SK-N-SH (cell line): ENCODE data around the gene USP12. TPM values are rescaled to one million over a fixed set of nuclear protein-coding genes. Genes with fewer than 3 reads are reported as not detected.
A peak's percentile ranks its signal among the peaks of the same experiment; 100 is the strongest.

Source experiments
- CTCF ChIA-PET: fragments of 300-600, 350-600 bp; formaldehyde crosslinking; extraction: SDS; loops from one replicate; lab custom pipeline; 2021; lab: Yijun Ruan, JAX
- POLR2A ChIA-PET: fragments of 350-600 bp; sonication (Branson Sonifier 250); formaldehyde crosslinking; extraction: SDS; loops from one replicate; lab custom pipeline; 2020; ENCODE audit warnings: antibody characterized with exemption, inconsistent platforms; lab: Yijun Ruan, JAX
- DNase-seq: peaks from one replicate; pipeline ENCODE4 v3.0.0; 2012
- H2AFZ ChIP-seq: fragments of 200-600 bp; sonication (generic); 2 replicates; pipeline ENCODE4 v1.8.1; 2016; ENCODE audit warnings: antibody characterized with exemption, mild to moderate bottlenecking, low read depth
- H3F3A ChIP-seq: fragments of 200-600 bp; sonication (generic); replicated peaks from 2 replicates; pipeline ENCODE3; 2016; ENCODE audit warnings: antibody characterized with exemption, mild to moderate bottlenecking; ENCODE audit not compliant: insufficient read depth
- H3K27ac ChIP-seq, 2 experiments: fragments of 200-500 bp in 1 of 2; fragments of 200-600 bp in 1 of 2; sonication (Bioruptor generic) in 1 of 2; sonication (generic), shearing (Covaris generic) in 1 of 2; 2 replicates each; pipeline versions ENCODE4 v1.5.1 to v1.6.1; 2014 to 2016; ENCODE audit warnings: low read depth in 2 of 2, inconsistent platforms in 1 of 2, low read length in 1 of 2, mild to moderate bottlenecking in 1 of 2, mixed read lengths in 1 of 2
- H3K27me3 ChIP-seq: fragments of 200-600 bp; sonication (generic), shearing (Covaris generic); 2 replicates; pipeline ENCODE4 v1.6.1; 2016; ENCODE audit warnings: mixed run types; ENCODE audit not compliant: insufficient read depth
- H3K36me3 ChIP-seq, 2 experiments: fragments of 200-500 bp in 1 of 2; fragments of 200-600 bp in 1 of 2; sonication (Bioruptor generic) in 1 of 2; sonication (generic) in 1 of 2; replicated peaks in 1 of 2; 2 replicates each; pipeline versions ENCODE3 to v1.5.1; 2014 to 2016; ENCODE audit warnings: low read length in 1 of 2, mild to moderate bottlenecking in 1 of 2; ENCODE audit not compliant: insufficient read depth in 2 of 2, control insufficient read depth in 1 of 2
- H3K4me1 ChIP-seq, 2 experiments: fragments of 200-500 bp in 1 of 2; fragments of 200-600 bp in 1 of 2; sonication (Bioruptor generic) in 1 of 2; sonication (generic), shearing (Covaris generic) in 1 of 2; 2 replicates each; pipeline versions ENCODE4 v1.5.1 to v1.6.1; 2014 to 2016; ENCODE audit warnings: low read depth in 1 of 2, low read length in 1 of 2, mixed run types in 1 of 2; ENCODE audit not compliant: insufficient read depth in 2 of 2, control insufficient read depth in 1 of 2
- H3K4me2 ChIP-seq: fragments of 200-600 bp; sonication (generic), shearing (Covaris generic); 2 replicates; pipeline ENCODE4 v1.6.1; 2017; ENCODE audit warnings: mixed run types
- H3K4me3 ChIP-seq, 2 experiments: fragments of 200-500 bp in 1 of 2; fragments of 200-600 bp in 1 of 2; sonication (Bioruptor generic) in 1 of 2; sonication (generic), shearing (Covaris generic) in 1 of 2; 2 replicates each; pipeline versions ENCODE4 v1.5.1 to v1.8.1; 2014 to 2016; ENCODE audit warnings: low read depth in 2 of 2, inconsistent platforms in 1 of 2, low read length in 1 of 2, mild to moderate bottlenecking in 1 of 2, mixed read lengths in 1 of 2, moderate library complexity in 1 of 2
- H3K79me2 ChIP-seq: fragments of 200-600 bp; sonication (generic); 2 replicates; pipeline ENCODE4 v1.8.1; 2017; ENCODE audit warnings: mild to moderate bottlenecking; ENCODE audit not compliant: insufficient read depth
- H3K9ac ChIP-seq: fragments of 200-600 bp; sonication (generic); 2 replicates; pipeline ENCODE4 v1.6.1; 2017; ENCODE audit warnings: mixed run types
- H3K9me2 ChIP-seq: fragments of 200-600 bp; sonication (generic); 2 replicates; pipeline ENCODE4 v1.6.1; 2017; ENCODE audit warnings: mixed run types
- H3K9me3 ChIP-seq: fragments of 200-600 bp; sonication (generic); 2 replicates; pipeline ENCODE4 v1.6.1; 2017; ENCODE audit warnings: mixed run types, mild to moderate bottlenecking, moderate library complexity
- H4K20me1 ChIP-seq: fragments of 200-600 bp; sonication (generic); 2 replicates; pipeline ENCODE4 v1.6.1; 2017; ENCODE audit warnings: mild to moderate bottlenecking, mixed run types; ENCODE audit not compliant: insufficient read depth
- CHD2 ChIP-seq: fragments of 150-350 bp; IDR thresholded peaks from 2 replicates; pipeline ENCODE4 v1.6.1; 2018; ENCODE audit warnings: low read length; ENCODE audit not compliant: partially characterized antibody
- EZH2phosphoT487 ChIP-seq: fragments of 200-600 bp; sonication (generic); IDR thresholded peaks from 2 replicates; pipeline ENCODE4 v1.6.1; 2017; ENCODE audit warnings: low read depth, mixed run types, mild to moderate bottlenecking, antibody characterized with exemption, moderate library complexity, borderline replicate concordance
- JUND ChIP-seq: IDR thresholded peaks from 2 replicates; pipeline ENCODE4 v1.4.0; 2012
- MEF2A ChIP-seq: IDR thresholded peaks from 2 replicates; pipeline ENCODE4 v1.4.0; 2012; ENCODE audit warnings: low read depth, borderline replicate concordance
- NFIC ChIP-seq: IDR thresholded peaks from 2 replicates; pipeline ENCODE4 v1.4.0; 2012; ENCODE audit warnings: borderline replicate concordance
- POLR2AphosphoS5 ChIP-seq: IDR thresholded peaks from 2 replicates; pipeline ENCODE4 v1.6.1; 2012; ENCODE audit warnings: low read depth, low read length
- RAD21 ChIP-seq: IDR thresholded peaks from 2 replicates; pipeline ENCODE4 v1.6.1; 2012; ENCODE audit warnings: mild to moderate bottlenecking, low read length
- RCOR1 ChIP-seq: fragments of 150-350 bp; IDR thresholded peaks from 2 replicates; pipeline ENCODE4 v1.6.1; 2017; ENCODE audit warnings: antibody characterized with exemption, low read length
- RFX5 ChIP-seq: IDR thresholded peaks from 2 replicates; pipeline ENCODE4 v1.6.1; 2012; ENCODE audit warnings: mild to moderate bottlenecking, improper control_type of control experiment, low read length
- RXRA ChIP-seq: IDR thresholded peaks from 2 replicates; pipeline ENCODE4 v1.4.0; 2012; ENCODE audit warnings: low read depth, mild to moderate bottlenecking, borderline replicate concordance
- SIN3A ChIP-seq: IDR thresholded peaks from 2 replicates; pipeline ENCODE4 v1.6.1; 2012; ENCODE audit warnings: low read depth, mild to moderate bottlenecking, low read length, moderate library complexity, borderline replicate concordance
- TAF1 ChIP-seq: IDR thresholded peaks from 2 replicates; pipeline ENCODE4 v1.6.1; 2012; ENCODE audit warnings: low read depth, mild to moderate bottlenecking, low read length, moderate library complexity, borderline replicate concordance
- TCF12 ChIP-seq: IDR thresholded peaks from 2 replicates; pipeline ENCODE4 v1.4.0; 2012
- WGBS: methylation state at CpG from one replicate; pipeline ENCODE4 v1.1.6; 2017; ENCODE audit warnings: low lambda C conversion rate; 5-methylcytosine and 5-hydroxymethylcytosine counted together
- polyA plus RNA-seq, 3 experiments: library from polyadenylated mRNA; depleted of rRNA; stranded (reverse); fragments of >200 nt; gene quantifications; 2 replicates each; pipeline ENCODE4 v1.2.3, GENCODE V29; 2012
- TF ChIP-seq, protein P1 (sequence below): fragments of 150-350 bp; IDR thresholded peaks from 2 replicates; pipeline ENCODE4 v1.6.1; 2016; ENCODE audit warnings: mild to moderate bottlenecking, low read depth, low read length
- TF ChIP-seq, protein P2 (sequence below): fragments of 200-600 bp; sonication (generic); IDR thresholded peaks from 2 replicates; pipeline ENCODE4 v1.6.1; 2017; ENCODE audit warnings: antibody characterized with exemption, mild to moderate bottlenecking, moderate library complexity
- TF ChIP-seq, protein P3 (sequence below): IDR thresholded peaks from 2 replicates; pipeline ENCODE4 v1.4.0; 2012; ENCODE audit warnings: low read depth, borderline replicate concordance
- TF ChIP-seq, protein P4 (sequence below): IDR thresholded peaks from 2 replicates; pipeline ENCODE4 v1.6.1; 2012; ENCODE audit warnings: mild to moderate bottlenecking, low read depth, low read length, moderate library complexity

Gene USP12
- polyA plus RNA-seq, 1 of the 3 experiments (the other 2 are of a cell fraction), result 5.0 TPM

DNA sequence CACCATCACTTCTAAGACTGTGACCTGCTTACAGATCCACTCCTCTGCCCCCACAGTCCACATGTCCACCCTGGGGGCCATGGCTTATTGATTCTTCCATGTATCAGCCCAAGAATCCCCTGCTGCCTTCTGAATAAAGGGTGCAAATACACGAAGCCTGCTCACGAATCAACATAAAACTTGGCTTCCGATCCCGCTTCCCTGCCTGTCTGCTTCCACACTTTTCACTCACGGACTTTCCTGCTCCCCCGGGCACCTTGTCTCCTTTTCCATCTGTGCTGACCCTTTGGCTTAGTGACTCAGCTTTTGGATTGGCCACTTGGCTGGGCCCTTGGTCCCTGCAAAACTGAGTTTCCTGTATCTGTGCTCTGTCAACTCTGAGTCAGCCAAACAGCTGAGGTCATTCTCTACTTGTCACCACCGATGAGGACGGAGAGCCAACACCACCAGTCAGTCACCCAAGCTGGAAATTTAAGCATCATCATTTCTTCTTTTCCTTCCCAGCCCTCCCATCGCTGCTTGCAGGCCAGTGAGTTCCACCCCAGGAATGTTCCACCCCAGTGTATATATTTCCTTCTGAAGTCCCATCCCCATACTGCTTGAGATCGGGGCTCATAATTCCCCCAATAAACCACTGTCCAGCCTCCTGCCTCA is 11.4 kb upstream of the USP12 start (continued):
- TF ChIP-seq, protein P1, sequence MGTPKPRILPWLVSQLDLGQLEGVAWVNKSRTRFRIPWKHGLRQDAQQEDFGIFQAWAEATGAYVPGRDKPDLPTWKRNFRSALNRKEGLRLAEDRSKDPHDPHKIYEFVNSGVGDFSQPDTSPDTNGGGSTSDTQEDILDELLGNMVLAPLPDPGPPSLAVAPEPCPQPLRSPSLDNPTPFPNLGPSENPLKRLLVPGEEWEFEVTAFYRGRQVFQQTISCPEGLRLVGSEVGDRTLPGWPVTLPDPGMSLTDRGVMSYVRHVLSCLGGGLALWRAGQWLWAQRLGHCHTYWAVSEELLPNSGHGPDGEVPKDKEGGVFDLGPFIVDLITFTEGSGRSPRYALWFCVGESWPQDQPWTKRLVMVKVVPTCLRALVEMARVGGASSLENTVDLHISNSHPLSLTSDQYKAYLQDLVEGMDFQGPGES, result no peak
- TF ChIP-seq TAF1 (no peak), POLR2AphosphoS5 (peak; percentile 75; the same call in 1 of the 2 replicates), TCF12 (peak; percentile 97), NFIC (peak; percentile 97), RXRA (peak; percentile 94), RCOR1 (no peak), RFX5 (no peak), MEF2A (peak; percentile 14; the same call in 1 of the 2 replicates), RAD21 (no peak)
- TF ChIP-seq, protein P2, sequence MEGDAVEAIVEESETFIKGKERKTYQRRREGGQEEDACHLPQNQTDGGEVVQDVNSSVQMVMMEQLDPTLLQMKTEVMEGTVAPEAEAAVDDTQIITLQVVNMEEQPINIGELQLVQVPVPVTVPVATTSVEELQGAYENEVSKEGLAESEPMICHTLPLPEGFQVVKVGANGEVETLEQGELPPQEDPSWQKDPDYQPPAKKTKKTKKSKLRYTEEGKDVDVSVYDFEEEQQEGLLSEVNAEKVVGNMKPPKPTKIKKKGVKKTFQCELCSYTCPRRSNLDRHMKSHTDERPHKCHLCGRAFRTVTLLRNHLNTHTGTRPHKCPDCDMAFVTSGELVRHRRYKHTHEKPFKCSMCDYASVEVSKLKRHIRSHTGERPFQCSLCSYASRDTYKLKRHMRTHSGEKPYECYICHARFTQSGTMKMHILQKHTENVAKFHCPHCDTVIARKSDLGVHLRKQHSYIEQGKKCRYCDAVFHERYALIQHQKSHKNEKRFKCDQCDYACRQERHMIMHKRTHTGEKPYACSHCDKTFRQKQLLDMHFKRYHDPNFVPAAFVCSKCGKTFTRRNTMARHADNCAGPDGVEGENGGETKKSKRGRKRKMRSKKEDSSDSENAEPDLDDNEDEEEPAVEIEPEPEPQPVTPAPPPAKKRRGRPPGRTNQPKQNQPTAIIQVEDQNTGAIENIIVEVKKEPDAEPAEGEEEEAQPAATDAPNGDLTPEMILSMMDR, result no peak

DNA sequence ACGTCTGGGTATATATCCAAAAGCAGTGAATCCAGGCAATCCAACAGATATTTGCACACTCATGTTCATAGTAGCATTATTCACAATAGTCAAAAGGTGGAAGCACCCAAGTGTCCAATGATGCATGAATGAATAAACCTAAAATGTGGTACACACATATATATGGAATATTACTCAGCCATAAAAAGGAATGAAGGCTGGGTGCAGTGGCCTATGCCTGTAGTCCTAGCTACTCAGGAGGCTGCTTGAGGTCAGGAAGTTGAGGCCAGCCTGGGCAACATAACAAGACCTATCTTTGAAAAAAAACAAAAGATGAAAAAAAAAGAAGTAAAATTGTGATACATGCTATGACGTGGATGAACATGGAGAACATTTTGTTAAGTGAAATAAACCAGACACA is 10.4 kb upstream of the USP12 start:
- Histone ChIP-seq H3K36me3 (no peaks in the 10 kb centered on the region), H3K4me2 (no peak overlapping the region; the same call in 1 of the 2 replicates), H3K4me3 (no peak overlapping the region), H3K27ac (peak overlapping the region in 1 of 2 experiments; percentile 89; a peak in 2 of 4 replicates), H3K4me1 (peaks cover 0 to 4% of the 10 kb centered on the region in 2 experiments; a peak in 1 of 4 replicates), H3K9me2 (no peaks in the 10 kb centered on the region), H3K79me2 (no peaks in the 10 kb centered on the region; the same call in 1 of the 2 replicates), H3F3A (peaks cover 13% of the 10 kb centered on the region), H3K9ac (no peak overlapping the region), H2AFZ (no peak overlapping the region), H3K9me3 (no peaks in the 10 kb centered on the region), H3K27me3 (no peaks in the 10 kb centered on the region)
- CTCF ChIA-PET, result no interaction called here
- POLR2A ChIA-PET, result no interaction called here
- WGBS, result 94% methylated on average over 2 of the region's 2 CpGs
- TF ChIP-seq JUND, result no peak
- TF ChIP-seq SIN3A, result no peak
- no peak for TF ChIP-seq CHD2
- TF ChIP-seq RAD21, result no peak
- TF ChIP-seq, protein P3, sequence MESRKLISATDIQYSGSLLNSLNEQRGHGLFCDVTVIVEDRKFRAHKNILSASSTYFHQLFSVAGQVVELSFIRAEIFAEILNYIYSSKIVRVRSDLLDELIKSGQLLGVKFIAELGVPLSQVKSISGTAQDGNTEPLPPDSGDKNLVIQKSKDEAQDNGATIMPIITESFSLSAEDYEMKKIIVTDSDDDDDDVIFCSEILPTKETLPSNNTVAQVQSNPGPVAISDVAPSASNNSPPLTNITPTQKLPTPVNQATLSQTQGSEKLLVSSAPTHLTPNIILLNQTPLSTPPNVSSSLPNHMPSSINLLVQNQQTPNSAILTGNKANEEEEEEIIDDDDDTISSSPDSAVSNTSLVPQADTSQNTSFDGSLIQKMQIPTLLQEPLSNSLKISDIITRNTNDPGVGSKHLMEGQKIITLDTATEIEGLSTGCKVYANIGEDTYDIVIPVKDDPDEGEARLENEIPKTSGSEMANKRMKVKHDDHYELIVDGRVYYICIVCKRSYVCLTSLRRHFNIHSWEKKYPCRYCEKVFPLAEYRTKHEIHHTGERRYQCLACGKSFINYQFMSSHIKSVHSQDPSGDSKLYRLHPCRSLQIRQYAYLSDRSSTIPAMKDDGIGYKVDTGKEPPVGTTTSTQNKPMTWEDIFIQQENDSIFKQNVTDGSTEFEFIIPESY, result no peak
- TF ChIP-seq EZH2phosphoT487, result no peak
- no peak for TF ChIP-seq POLR2AphosphoS5
- TF ChIP-seq, protein P4, sequence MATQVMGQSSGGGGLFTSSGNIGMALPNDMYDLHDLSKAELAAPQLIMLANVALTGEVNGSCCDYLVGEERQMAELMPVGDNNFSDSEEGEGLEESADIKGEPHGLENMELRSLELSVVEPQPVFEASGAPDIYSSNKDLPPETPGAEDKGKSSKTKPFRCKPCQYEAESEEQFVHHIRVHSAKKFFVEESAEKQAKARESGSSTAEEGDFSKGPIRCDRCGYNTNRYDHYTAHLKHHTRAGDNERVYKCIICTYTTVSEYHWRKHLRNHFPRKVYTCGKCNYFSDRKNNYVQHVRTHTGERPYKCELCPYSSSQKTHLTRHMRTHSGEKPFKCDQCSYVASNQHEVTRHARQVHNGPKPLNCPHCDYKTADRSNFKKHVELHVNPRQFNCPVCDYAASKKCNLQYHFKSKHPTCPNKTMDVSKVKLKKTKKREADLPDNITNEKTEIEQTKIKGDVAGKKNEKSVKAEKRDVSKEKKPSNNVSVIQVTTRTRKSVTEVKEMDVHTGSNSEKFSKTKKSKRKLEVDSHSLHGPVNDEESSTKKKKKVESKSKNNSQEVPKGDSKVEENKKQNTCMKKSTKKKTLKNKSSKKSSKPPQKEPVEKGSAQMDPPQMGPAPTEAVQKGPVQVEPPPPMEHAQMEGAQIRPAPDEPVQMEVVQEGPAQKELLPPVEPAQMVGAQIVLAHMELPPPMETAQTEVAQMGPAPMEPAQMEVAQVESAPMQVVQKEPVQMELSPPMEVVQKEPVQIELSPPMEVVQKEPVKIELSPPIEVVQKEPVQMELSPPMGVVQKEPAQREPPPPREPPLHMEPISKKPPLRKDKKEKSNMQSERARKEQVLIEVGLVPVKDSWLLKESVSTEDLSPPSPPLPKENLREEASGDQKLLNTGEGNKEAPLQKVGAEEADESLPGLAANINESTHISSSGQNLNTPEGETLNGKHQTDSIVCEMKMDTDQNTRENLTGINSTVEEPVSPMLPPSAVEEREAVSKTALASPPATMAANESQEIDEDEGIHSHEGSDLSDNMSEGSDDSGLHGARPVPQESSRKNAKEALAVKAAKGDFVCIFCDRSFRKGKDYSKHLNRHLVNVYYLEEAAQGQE, result no peak
- TF ChIP-seq, all 33 proteins: peak for 0
- no peaks in the 10 kb centered on the region for H4K20me1 ChIP-seq
- DNase-seq, result no peak
